IPS DF 4.7 (cell line): ENCODE results near the gene FXR2.
"Not testable (repeated sequence)": the region's sequence is repeated elsewhere in the genome, so short reads cannot be mapped to it uniquely, and the experiment has no call there.

ENCODE experiments used
- DNase-seq: peaks from one replicate; pipeline ENCODE4 v3.0.0-alpha.2; 2013; ENCODE audit warnings: low spot score; ENCODE audit errors: extremely low read depth

FXR2 gene

DNA sequence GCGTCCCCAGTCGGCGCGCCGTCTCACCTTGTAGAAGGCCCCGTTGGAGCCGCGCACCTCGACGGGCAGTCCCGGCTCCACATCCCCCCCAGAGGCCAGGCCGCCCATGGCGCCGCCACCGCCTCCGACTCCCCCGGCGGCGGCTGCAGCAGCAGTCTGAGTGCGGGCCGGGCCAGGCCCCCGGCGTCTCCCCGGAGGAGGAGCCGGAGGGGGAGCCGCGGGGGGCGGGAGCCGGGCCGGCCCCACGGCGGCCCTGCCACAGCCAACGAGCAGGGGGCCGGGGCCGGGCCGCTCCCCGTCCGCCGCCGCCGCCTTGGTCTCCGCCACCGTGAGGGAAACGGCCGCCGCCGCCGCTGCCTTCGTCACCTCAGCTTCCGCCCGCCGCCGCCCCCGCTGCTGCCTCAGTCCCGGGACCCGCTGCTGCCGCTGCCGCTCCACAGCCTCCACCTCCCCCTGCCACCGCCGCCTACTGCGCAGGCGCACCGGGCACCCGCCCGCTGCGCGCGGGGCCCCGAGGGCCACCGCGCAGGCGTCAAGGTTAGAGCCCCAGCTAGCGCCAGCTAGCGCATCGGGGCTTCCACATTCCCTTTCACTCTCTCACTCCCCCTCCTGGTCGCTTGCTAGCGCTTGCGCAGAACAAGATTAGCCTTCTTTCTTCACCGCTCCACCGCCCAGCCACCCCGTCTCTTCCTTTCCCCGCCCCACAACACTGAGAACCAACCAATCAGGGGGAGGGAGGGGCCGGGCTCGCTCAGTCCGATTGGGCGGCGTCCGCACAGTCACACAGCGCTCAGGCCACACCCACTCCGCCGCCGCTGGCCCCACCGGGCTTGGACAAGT lies at the start of gene FXR2:
TSS of gene FXR2 (minus strand) at position 473 of the 840 bp plus-strand sequence. CDS start at position 108, 365 bp downstream.
- DNase-seq, result peak; percentile 98

DNA sequence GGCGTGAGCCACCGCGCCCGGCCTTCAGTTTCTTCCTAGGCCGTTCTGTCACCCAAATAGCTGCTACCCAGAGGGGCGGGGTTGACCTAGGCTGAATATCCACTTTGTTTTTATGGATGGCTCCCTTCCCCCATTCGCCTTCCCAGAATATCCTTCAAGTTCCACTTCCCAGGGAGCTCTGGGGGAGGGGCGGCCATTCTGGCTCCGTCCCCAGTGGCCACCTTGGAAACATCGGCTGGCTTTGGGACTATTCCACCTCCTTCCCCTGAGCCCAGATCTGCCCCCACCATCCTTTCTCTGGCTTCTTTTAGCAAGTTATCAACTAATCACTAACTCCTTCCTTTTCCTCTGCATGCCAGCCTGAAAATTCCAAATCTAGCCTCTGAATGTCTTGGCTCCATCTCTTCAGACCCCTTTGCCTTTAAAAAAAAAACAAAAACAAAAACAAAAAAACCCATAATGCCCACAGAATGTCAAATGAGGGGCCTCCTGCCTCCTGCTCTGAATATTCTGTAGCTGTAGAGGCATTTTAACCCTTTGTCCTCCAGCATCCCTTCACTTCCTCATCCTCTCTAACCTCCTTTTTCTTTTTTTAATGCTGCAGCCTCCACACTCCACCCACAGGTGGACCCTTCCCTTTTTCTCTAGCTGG lies 42.4 kb upstream of the FXR2 start:
- DNase-seq, result peak; percentile 92

DNA sequence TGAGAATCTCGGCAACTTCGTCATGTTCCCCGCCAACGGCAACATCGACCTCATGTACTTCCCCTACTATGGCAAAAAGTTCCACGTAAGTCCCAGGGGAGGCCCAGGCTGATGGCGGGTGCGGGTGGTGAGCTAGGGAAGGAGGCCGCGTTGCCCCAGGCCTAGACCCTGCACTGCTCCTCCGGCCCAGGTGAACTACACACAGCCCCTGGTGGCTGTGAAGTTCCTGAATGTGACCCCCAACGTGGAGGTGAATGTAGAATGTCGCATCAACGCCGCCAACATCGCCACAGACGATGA lies 40.8 kb upstream of the FXR2 start:
- DNase-seq, result no peak

DNA sequence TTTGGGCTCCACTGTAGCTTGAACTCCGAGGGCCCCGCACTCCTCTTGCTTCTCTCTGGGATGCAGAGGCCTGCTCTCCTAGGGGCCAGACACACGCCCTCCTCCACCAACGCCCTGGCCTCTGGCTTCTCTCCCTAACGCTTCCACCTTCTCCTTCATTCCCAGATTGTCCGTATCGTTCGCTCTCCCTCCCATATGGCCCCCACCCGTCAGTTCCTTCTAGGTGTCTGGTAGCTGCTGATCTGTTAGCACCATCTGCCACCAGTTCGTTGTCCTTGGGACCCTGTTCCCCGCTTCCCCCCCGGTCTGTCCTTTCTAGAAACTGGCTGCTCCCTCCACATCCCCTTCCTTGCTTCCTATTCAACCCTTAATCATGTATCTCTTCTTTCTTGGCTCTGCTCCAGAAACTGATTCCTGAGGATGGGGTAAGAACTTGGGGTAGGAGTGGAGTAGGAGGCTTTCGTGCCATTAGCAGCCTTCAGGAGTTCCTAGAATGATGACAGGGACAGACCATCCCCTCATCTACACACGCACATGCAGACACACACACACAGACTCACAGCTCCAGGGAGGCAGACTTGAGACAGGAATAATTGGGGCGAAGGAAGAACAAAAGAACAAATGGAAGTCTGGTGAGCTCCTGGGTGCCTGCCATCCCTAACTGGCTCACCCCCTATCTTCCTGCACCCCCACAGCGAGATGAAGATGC lies 40.3 kb upstream of the FXR2 start:
- no peak for DNase-seq

DNA sequence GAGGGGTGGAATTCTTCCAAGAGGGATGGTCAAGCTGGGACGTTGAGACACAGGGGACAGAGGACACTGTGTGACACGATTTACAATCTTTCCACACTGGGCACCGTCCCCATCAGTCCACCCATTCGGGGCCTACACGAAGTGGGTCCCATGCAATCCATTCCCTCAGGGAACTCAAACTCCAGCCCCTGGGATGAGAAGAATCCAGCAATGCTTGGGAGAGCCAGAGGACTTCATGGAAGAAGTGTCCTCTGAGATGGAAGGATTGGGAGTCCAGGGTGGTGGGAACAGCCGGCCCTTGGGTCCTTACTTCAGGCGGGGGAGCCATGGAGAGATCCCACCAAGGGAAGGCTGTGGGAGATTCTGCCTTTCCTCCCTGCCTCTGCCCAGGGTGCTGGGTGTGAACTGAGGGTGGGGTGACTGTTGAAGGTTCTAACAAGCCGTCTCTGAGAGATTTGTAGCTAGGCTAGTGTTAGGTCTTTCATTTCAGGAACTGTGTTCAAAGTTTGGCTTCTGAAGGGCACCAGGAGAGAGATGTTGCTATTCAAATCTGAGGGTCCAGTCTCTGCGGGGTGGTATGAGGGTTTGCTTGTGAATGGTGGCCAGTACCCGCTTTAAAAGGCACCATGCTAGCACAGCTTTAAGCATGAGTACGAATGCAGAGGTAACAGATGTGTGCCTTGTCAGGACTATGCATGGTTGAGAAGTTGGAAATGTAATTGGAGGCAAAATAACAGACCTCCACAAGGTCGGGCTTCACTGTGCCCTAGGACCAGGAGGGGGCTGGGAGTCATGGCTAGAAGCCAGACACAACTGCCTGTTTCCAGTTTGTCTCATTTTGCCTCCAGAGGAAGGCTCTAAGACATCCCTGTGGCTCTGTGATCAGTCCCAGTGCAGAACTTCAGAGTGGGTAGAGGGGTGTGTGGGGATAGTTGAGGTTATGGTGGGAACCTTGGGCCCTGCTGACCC lies 38.0 kb upstream of the FXR2 start:
- no peak for DNase-seq

DNA sequence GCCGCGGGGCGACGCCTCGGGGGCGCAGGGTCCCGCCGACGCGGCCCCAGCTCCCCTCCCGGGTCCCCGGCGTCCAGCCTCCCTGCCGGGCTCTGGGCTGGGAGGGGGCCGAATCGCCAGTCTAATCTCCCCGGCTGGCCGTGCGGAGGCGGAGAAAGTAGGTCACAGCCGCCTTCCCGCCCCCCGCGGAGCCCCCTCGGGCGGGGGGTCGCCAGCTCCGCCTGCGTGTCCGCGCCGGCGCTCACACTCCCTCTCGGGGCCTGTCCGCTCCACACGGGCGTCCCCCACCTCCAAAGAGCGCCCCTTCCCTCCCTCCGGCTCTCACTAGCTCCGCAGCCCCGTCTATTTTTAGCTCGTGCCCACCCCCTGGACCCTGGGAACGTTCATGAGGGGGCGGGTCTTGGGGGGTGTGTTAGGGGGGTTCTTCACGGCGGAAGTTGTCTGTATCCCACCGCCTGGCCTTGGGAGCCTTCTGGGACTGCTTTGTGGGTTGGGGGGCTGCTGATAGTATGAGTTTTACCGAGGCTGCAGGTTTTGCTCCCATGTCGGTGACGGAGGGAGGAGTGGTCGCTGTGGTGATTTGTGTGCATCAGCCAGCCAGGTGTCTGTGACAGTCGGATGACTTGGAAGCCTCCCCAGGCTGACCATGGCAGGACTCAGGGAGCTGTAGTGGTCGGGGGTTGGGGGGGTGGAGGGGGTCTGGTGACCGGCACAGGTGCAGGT lies 37.1 kb upstream of the FXR2 start:
- no peak for DNase-seq

DNA sequence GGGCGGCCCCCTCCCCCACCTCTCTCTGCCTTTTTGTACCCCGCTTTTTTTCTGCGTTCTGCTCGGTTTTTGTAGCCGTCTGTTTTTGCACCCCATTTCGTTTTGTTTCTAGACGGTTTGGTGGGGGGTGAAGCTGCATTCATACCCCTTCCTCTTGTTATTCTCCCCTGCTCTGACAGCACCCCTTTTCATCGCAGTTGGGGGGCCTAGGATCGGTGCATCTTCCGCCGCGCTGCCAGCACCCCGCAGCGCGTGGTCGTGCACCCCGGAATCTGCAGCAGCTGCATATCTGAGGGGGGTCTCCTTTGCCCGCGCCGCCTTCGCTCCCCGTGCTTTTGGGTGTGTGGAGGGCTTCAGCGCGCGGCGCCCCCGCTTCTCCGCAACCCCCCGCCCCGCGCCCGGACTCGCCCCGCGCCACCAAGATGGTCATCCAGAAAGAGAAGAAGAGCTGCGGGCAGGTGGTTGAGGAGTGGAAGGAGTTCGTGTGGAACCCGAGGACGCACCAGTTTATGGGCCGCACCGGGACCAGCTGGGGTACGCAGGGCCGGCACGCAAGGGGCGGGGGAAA lies 36.5 kb upstream of the FXR2 start:
- no peak for DNase-seq

DNA sequence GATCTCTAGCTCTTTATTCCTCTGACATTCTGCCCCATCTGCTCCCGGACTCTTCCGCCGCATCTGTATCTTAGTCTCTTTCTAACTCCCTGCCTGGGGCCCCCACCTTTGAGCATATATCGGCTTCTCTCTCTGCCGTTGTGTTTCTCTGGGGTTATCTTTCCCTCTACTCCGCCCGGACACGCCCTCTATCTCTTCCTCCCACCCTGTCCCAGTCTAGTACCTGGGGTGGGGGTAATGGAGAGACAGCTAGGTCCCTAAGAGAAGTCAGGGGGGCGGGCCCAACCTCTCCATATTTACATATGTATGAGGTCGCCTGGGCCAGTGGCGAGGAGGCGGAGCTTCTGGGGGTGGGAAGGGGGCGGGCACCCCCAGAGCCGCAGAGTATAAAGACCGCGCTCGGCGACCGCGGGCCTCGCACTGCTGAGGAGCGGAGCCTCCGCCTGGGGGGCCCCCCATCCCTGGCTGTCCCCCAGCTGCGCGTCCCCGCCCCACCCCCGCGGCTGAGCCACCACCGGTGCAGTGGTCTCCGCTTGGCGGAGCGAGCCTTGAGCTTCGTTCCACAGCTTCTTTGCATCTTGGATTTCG lies 35.9 kb upstream of the FXR2 start, which contains the start of gene ATP1B2:
TSS of gene ATP1B2 (plus strand) at position 418 of the 588 bp plus-strand sequence. CDS start 593 bp downstream, outside the sequence.
- DNase-seq, result no peak

DNA sequence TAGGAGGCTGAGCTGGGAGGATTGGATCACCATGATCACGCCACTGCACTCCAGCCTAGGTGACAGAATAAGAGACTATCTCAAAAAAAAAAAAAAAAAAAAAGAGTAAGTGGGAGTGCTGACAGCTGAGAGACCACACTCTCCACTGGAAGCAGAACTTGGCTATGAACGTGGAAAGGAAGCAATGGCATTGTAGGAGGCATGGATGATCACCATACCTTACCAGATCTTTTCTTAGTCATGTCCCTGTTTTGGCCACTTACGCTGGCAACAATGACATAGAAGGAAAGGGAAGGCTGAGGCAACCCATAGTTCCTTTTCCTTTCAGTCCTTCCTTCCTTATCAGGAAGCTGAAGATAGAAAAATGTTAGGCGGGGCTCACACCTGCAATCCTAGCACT lies 32.3 kb upstream of the FXR2 start:
- no peak for DNase-seq

DNA sequence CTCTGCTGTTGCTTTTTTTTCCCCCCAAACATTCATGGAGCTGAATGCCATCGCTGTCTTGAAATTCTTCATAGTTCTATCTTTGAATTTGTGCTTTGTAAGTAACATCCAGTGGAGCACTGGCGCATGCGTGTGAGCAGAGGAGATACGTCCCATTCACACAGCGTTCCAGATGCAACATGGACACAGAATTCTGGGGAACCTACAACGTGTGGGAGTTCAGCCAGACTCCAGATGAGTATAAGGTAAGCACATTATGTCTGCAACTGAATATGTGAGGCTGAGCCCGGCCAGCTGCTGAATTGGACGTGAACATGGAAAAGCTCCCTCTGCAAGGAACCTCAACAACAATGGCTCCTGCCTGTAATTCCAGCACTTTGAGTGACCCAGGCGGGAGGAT lies 31.8 kb upstream of the FXR2 start:
- no peak for DNase-seq

DNA sequence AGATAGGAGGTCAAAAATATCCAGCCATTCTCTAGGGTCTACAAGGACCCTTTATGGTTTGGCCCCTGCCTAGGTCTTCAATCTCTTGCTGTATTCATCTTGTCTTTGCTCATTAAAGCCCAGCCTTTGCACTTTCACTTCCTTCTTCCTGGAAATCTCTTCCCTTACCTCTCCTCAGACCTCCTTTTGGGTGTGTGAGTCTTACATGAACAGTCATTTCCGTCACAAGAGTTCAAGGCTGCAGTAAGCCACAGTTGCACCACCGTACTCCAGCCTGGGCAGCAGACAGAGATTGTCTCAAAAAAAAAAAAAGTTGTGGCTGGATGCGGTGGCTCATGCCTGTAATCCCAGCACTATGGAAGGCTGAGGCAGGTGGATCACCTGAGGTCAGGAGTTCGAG lies 30.1 kb upstream of the FXR2 start:
- no peak for DNase-seq

DNA sequence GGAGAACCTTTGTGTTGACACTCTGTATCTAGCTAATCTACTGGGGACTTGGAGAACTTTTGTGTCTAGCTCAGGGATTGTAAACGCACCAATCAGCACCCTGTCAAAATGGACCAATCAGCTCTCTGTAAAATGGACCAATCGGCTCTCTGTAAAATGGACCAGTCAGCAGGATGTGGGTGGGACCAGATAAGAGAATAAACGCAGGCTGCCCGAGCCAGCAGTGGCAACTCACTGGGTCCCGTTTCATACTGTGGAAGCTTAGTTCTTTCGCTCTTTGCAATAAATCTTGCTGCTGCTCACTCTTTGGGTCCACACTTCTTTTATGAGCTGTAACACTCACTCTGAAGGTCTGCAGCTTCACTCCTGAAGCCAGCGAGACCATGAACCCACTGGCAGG lies 26.9 kb upstream of the FXR2 start:
- not testable (repeated sequence) for DNase-seq

DNA sequence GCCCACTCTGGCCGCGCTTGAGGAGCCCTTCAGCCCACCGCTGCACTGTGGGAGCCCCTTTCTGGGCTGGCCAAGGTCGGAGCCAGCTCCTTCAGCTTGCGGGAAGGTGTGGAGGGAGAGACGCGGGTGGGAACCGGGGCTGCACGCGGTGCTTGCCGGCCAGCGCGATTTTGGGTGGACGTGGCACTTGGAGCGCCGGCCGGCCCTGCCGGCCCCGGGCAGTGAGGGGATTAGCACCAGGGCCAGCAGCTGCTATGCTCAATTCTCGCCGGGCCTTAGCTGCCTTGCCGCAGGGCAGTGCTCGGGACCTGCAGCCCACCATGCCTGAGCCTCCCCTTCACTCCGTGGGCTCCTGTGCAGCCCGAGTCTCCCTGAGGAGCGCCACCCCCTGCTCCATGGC lies 26.1 kb upstream of the FXR2 start:
- no peak for DNase-seq

DNA sequence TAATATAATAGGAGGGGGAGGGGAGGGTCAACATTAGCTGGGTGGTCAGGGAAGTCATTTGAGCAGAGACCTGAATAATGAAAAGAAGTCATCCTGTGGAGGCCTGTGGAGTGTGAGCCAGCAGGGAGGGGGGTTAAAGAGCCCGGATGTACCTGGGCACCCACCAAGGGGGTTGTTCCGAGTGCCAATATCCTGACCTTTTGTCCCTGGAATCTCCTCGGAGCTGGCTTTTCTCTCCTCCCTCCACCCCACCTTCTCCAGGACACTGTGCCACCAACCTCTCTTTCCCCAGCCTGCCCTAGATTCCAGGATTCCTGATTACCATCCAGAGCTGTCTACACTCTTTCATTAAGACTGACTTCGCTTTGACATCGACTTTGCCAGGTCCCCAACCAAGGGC lies 21.5 kb upstream of the FXR2 start:
- DNase-seq, result no peak

DNA sequence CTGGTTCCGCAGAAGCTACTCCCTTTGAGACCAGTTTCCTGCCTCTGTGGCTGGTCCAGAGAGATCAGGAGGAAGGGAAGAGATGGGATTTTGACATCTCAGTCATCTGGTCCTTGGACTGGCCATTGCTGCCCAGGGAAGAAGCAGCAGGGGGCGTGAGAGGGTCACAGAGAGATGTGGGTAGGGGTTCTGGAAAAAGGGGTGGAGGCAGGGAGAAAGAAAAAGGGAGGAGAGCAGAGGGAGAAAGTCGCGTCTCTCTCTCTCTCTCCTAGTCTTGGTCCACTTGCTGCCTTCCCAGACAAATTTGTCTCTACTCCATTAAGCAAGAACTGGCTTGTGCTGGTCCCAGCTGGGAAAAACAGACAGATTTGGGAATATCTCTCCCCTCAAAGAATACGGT lies 19.7 kb upstream of the FXR2 start:
- no peak for DNase-seq

DNA sequence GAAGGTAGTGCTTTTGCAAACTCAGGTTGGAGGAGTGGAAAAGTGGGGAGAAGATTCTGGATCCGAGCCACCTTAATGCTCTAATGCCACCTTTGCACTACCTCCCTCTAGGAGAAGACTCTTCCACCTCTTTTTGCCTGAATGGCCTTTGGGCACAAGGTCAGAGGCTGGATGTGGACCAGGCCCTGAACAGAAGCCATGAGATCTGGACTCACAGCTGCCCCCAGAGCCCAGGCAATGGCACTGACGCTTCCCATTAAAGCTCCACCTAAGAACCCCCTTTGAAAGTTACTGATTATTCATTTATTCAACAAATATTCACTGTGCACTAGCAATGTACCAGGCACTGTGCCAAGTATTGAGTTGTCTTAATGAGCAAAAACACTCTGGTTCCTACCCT lies 18.4 kb upstream of the FXR2 start:
- DNase-seq, result no peak

DNA sequence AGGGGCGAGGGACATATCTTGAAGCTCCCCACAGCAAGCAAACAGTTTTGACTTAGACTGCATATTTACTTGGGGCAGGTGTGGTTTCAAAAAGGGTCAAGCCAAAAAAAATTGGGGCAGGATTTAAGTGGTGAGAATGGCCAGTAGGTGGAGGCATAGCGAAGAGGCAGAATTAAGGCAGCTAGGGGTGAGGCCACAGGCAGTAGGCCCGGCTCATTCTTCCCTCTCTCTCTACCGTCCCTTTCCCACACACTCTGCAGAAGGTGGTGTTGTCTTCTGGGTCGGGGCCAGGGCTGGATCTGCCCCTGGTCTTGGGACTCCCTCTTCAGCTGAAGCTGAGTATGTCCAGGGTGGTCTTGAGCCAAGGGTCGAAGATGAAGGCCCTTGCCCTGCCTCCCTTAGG lies 17.8 kb upstream of the FXR2 start:
- DNase-seq, result no peak

DNA sequence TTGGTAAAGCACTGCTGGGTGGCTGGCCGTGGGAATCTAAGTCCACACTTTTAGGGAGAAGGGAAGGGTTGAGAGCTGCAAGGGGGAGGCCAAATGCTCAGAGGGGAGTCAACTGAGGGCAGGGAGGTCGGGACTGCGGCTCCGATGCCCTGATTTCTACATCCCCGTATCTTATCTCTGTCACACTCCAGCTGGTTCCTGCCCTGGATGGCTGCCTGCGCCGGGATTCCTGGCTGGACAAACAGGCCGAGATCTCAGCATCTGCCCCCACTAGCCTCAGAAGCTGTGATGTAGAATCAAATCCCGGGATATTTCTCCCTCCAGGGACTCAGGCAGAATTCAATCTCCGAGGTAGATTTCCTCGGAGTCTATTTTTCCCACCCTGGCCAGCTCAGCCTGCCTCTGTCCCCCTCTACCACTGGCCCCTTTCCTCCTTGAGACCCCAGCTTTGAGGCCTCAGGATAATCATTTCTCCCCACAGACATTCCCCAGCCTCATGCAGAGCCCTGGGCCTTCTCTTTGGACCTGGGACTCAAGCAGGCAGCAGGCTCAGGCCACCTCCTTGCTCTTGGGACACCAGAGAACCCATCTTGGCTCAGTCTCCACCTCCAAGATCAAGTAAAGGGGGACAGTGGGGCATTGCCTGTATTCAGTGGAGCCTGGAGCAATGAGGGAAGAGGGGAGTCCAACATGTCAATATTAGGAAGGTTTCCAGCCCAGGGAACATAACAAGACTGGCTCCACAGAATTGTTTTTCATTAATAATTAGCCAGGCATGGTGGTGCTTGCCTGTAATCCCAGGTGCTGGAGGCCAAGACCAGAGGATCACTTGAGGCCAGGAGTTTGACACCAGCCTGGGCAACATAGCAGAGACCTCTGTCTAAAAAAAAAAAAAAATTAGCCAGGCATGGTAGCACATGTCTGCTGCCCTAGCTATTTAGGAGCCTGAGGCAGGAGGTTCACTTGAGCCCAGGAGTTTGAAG lies 17.0 kb upstream of the FXR2 start:
- no peak for DNase-seq
